ENCODE results near the gene ADAP1.

GRCh38 chr7:978049-978346 is 23.5 kb upstream of the ADAP1 start:
- no peak for TF ChIP-seq CTCF (IDR thresholded peaks at IDR 0.05)
- no peak for TF ChIP-seq POLR2AphosphoS5 (IDR thresholded peaks at IDR 0.05; ENCODE audit: low read depth, low read length)
- TF ChIP-seq, protein P1, sequence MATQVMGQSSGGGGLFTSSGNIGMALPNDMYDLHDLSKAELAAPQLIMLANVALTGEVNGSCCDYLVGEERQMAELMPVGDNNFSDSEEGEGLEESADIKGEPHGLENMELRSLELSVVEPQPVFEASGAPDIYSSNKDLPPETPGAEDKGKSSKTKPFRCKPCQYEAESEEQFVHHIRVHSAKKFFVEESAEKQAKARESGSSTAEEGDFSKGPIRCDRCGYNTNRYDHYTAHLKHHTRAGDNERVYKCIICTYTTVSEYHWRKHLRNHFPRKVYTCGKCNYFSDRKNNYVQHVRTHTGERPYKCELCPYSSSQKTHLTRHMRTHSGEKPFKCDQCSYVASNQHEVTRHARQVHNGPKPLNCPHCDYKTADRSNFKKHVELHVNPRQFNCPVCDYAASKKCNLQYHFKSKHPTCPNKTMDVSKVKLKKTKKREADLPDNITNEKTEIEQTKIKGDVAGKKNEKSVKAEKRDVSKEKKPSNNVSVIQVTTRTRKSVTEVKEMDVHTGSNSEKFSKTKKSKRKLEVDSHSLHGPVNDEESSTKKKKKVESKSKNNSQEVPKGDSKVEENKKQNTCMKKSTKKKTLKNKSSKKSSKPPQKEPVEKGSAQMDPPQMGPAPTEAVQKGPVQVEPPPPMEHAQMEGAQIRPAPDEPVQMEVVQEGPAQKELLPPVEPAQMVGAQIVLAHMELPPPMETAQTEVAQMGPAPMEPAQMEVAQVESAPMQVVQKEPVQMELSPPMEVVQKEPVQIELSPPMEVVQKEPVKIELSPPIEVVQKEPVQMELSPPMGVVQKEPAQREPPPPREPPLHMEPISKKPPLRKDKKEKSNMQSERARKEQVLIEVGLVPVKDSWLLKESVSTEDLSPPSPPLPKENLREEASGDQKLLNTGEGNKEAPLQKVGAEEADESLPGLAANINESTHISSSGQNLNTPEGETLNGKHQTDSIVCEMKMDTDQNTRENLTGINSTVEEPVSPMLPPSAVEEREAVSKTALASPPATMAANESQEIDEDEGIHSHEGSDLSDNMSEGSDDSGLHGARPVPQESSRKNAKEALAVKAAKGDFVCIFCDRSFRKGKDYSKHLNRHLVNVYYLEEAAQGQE (IDR thresholded peaks at IDR 0.05; ENCODE audit: insufficient read depth in 1 of 2, low read depth in 2 of 2, low read length in 1 of 2) = no peak
- no peak for TF ChIP-seq TCF7L2 (IDR thresholded peaks at IDR 0.05; ENCODE audit: low read depth, low read length)
- no peak for TF ChIP-seq SIN3A (IDR thresholded peaks at IDR 0.05; ENCODE audit: borderline replicate concordance, insufficient read depth, low read depth, low read length)
